Naive thymus-derived CD4-positive, alpha-beta T cell (primary cell): Measurements from ENCODE around the gene CCDC126. TPM values are rescaled to one million over a fixed set of nuclear protein-coding genes. Genes with fewer than 3 reads are reported as not detected.
A peak's percentile ranks its signal among the peaks of the same experiment; 100 is the strongest.
"Not testable (repeated sequence)": the region's sequence is repeated elsewhere in the genome, so short reads cannot be mapped to it uniquely, and the experiment has no call there.

ENCODE experiments used
- ATAC-seq: fragments of 150-1000 bp; cut with Tn5 transposase; 2 replicates; pipeline ENCODE4 v1.10.0; 2021; ENCODE audit warnings: mild to moderate bottlenecking, moderate library complexity
- CTCF ChIA-PET: fragments of 350-600 bp; sonication (Branson Sonifier 250); formaldehyde crosslinking; loops from one replicate; lab custom pipeline; 2021; ENCODE audit warnings: antibody characterized with exemption; lab: Charles Lee
- POLR2A ChIA-PET: fragments of 350-600 bp; sonication (Branson Sonifier 250); formaldehyde crosslinking; loops from one replicate; lab custom pipeline; 2021; ENCODE audit warnings: antibody characterized with exemption, inconsistent platforms; lab: Charles Lee
- DNase-seq, 9 donors: peaks; one replicate each; pipeline versions ENCODE4 v3.0.0 to v3.0.0-alpha.2; 2020 to 2022; ENCODE audit warnings: mixed read lengths in 1 of 9
- H3K27ac ChIP-seq: one replicate; pipeline ENCODE4 v1.7.0; 2013; ENCODE audit warnings: mild to moderate bottlenecking, low read depth, low read length, moderate library complexity
- H3K27me3 ChIP-seq, 2 donors: one replicate each; pipeline ENCODE4 v1.7.0; 2013; ENCODE audit warnings: low read length in 2 of 2, mild to moderate bottlenecking in 2 of 2, moderate library complexity in 2 of 2; ENCODE audit not compliant: control insufficient read depth in 2 of 2, insufficient read depth in 2 of 2
- H3K36me3 ChIP-seq, 3 experiments: 1 replicate in 2 of 3; 2 replicates in 1 of 3; pipeline ENCODE4 v1.7.0; 2013; ENCODE audit warnings: low read length in 3 of 3, mild to moderate bottlenecking in 3 of 3, moderate library complexity in 1 of 3; ENCODE audit not compliant: insufficient read depth in 3 of 3, control insufficient read depth in 2 of 3
- H3K4me1 ChIP-seq, 2 donors: one replicate each; pipeline ENCODE4 v1.7.0; 2013; ENCODE audit warnings: low read length in 2 of 2, mild to moderate bottlenecking in 2 of 2, moderate library complexity in 1 of 2; ENCODE audit not compliant: control insufficient read depth in 2 of 2, insufficient read depth in 2 of 2
- H3K4me3 ChIP-seq: 2 replicates; pipeline ENCODE4 v1.7.0; 2013; ENCODE audit warnings: mild to moderate bottlenecking, low read length
- H3K9me3 ChIP-seq, 3 experiments: 1 replicate in 2 of 3; 2 replicates in 1 of 3; pipeline ENCODE4 v1.7.0; 2013; ENCODE audit warnings: low read length in 3 of 3; ENCODE audit not compliant: control insufficient read depth in 2 of 3
- H3K27ac Mint-ChIP-seq, 9 donors: one replicate each; pipeline ENCODE4 v1.8.0; 2020 to 2022; ENCODE audit warnings: mixed read lengths in 9 of 9, mild to moderate bottlenecking in 8 of 9, moderate library complexity in 5 of 9, inconsistent platforms in 2 of 9
- H3K27me3 Mint-ChIP-seq, 5 donors: one replicate each; pipeline ENCODE4 v1.8.0; 2021 to 2022; ENCODE audit warnings: mixed read lengths in 5 of 5, mild to moderate bottlenecking in 1 of 5
- H3K36me3 Mint-ChIP-seq, 5 donors: one replicate each; pipeline ENCODE4 v1.8.0; 2020 to 2022; ENCODE audit warnings: mixed read lengths in 5 of 5, mild to moderate bottlenecking in 3 of 5, inconsistent platforms in 1 of 5
- H3K4me1 Mint-ChIP-seq, 7 donors: one replicate each; pipeline ENCODE4 v1.8.0; 2020 to 2022; ENCODE audit warnings: mixed read lengths in 7 of 7, mild to moderate bottlenecking in 3 of 7, inconsistent platforms in 1 of 7
- H3K4me3 Mint-ChIP-seq, 10 donors: one replicate each; pipeline ENCODE4 v1.8.0; 2020 to 2022; ENCODE audit warnings: mild to moderate bottlenecking in 10 of 10, mixed read lengths in 10 of 10, moderate library complexity in 6 of 10, inconsistent platforms in 2 of 10
- H3K9me3 Mint-ChIP-seq, 11 donors: one replicate each; pipeline ENCODE4 v1.8.0; 2020 to 2022; ENCODE audit warnings: mixed read lengths in 11 of 11, mild to moderate bottlenecking in 4 of 11, inconsistent platforms in 1 of 11, moderate library complexity in 1 of 11
- intact Hi-C, 2 donors: fragments of 100-400 bp; cut with micrococcal nuclease; formaldehyde crosslinking; loops; one replicate each; pipeline ENCODE4 v1.15.1; 2023
- polyA plus RNA-seq, 2 donors: library from polyadenylated mRNA; unstranded; fragments of 300-500 nt; fragmentation: Illumina TruSeq; gene quantifications; one replicate each; pipeline ENCODE4 v1.2.3, GENCODE V29; 2021
- total RNA-seq, 6 experiments: library from RNA in 5 of 6; stranded (reverse) in 5 of 6; gene quantifications; 1 replicate in 5 of 6; 2 replicates in 1 of 6; pipeline ENCODE4 v1.2.3 and lab custom pipeline; 2021 to 2026

CCDC126 gene
- total and polyA plus RNA-seq, 7 experiments from 2014 or later = 7.0 to 24.7 (median 16.8) TPM

DNA sequence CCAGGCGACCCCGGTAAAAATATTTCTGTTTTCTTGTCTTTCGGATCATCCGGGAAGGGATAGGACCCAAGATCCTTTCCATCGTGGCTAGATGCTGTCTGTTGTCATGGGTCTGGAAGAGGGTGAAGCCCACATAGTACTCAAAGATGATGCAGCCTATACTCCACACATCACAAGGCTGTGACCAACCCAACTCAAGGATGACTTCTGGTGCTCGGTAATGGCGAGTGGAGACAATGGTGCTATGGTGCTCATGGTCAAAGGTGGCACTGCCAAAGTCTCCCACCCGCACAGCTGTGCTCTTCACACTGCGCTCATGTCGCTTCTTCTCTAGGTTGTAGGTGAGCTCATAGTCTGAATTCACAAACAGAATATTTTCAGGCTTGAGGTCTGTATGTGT, 11.9 kb upstream of the CCDC126 start:
- H3K27ac Mint-ChIP-seq, intact Hi-C loops, H3K9me3 ChIP-seq, H3K4me3 ChIP-seq, H3K4me3 Mint-ChIP-seq, H3K9me3 Mint-ChIP-seq, H3K27me3 ChIP-seq, CTCF ChIA-PET, H3K4me1 Mint-ChIP-seq, ATAC-seq, H3K27ac ChIP-seq, H3K27me3 Mint-ChIP-seq, DNase-seq, H3K36me3 Mint-ChIP-seq, POLR2A ChIA-PET, H3K4me1 ChIP-seq, H3K36me3 ChIP-seq: not testable (repeated sequence)

DNA sequence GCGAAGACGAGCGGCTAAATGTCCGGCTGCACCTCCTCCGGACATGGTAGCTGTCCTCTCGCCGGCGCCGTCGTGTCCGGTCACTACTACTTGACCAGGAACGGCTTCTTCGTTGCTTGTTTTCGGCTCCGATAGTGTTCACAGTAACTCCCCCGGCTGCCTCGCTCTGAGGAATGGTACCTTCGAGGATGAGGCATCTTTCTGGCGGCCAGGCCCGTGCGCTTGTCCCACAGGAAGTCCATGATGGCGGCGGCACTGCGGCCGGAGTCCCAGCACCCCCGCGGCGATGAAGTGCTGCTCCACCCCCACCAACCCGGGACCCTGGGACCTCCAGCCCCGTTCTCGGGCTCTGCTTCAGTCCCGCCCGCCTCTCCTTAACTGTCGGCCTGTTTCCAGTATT, 11.0 kb upstream of the CCDC126 start:
- intact Hi-C loops = no loop called here
- H3K4me3 ChIP-seq = no peak overlapping the region
- no peak overlapping the region for H3K4me3 Mint-ChIP-seq
- no peaks in the 10 kb centered on the region for H3K27me3 Mint-ChIP-seq
- no peaks in the 10 kb centered on the region for H3K9me3 ChIP-seq
- ATAC-seq (no peak), DNase-seq (no peak)
- CTCF ChIA-PET = no interaction called here
- H3K27ac ChIP-seq = no peak overlapping the region
- peaks cover 0 to 3% (median 0%) of the 10 kb centered on the region in 11 donors for H3K9me3 Mint-ChIP-seq
- POLR2A ChIA-PET = no interaction called here
- no peaks in the 10 kb centered on the region for H3K4me1 ChIP-seq
- H3K27me3 ChIP-seq = no peaks in the 10 kb centered on the region
- no peaks in the 10 kb centered on the region for H3K4me1 Mint-ChIP-seq
- peaks cover 0 to 3% (median 0%) of the 10 kb centered on the region in 5 donors for H3K36me3 Mint-ChIP-seq
- H3K27ac Mint-ChIP-seq = no peak overlapping the region
- no peaks in the 10 kb centered on the region for H3K36me3 ChIP-seq

DNA sequence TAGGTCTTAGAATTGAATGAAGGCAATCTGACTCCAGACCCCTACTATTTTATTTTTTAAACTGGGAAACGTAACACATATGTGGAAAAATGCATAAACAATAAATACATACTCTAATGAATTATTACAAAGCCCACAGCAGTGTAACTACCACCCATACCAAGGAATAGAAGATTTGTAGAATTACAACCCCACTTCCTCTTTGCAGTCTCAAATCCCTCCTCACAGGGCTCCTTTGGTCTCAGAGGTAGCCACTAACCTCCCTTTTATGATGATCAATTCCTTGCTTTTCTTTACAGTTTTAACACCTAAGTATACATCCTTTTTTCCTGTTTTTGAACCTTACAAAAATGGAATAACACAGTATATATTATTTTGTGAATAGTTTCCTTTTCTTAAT, 6.7 kb upstream of the CCDC126 start:
- DNase-seq (no peak), ATAC-seq (no peak)
- Mint-ChIP-seq H3K9me3 (peaks cover 0 to 3% (median 0%) of the 10 kb centered on the region in 11 donors), H3K4me3 (no peak overlapping the region), H3K27ac (no peak overlapping the region), H3K27me3 (peaks cover 0 to 7% (median 0%) of the 10 kb centered on the region in 5 donors), H3K4me1 (peaks cover 0 to 11% (median 0%) of the 10 kb centered on the region in 7 donors), H3K36me3 (peaks cover 0 to 3% (median 0%) of the 10 kb centered on the region in 5 donors)
- Histone ChIP-seq H3K4me1 (no peaks in the 10 kb centered on the region), H3K9me3 (no peaks in the 10 kb centered on the region), H3K4me3 (no peak overlapping the region), H3K27ac (no peak overlapping the region), H3K36me3 (no peaks in the 10 kb centered on the region), H3K27me3 (no peaks in the 10 kb centered on the region)
- POLR2A ChIA-PET = interaction anchor here (0.6 kb wide), 1 partner anchor 11 kb away, joined by 4 read pairs; no protein-coding TSS in a partner anchor
- CTCF ChIA-PET = no interaction called here
- intact Hi-C loops = loop anchor here in 1 of 2 donors (10.0 kb wide), 2 partner anchors 736 to 1534 kb away; partner anchors contain the start of gene CYCS

DNA sequence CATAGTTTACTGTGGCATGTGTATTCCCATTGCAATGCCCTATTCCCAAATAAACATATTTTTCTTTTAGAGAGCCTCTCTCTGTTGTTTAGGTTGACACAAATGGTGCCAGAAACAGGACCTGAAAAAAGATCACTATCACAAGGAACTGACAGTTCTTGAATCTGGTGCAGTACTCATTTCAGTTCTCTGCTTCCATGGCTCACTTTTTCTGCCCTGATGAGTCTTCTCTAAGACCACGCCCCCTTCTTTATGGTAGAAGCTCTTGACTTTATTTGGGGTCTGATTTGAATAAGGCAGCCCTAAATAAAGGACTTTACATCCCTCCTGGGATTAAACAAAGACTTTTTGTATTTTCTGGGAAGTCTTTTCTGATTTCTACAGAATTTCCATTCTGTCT, 3.5 kb upstream of the CCDC126 start:
- Mint-ChIP-seq H3K27me3 (peaks cover 0 to 7% (median 4%) of the 10 kb centered on the region in 5 donors), H3K36me3 (peaks cover 0 to 4% (median 0%) of the 10 kb centered on the region in 5 donors), H3K4me3 (no peak overlapping the region), H3K27ac (no peak overlapping the region), H3K4me1 (peaks cover 12 to 30% (median 14%) of the 10 kb centered on the region in 7 donors), H3K9me3 (peaks cover 0 to 2% (median 0%) of the 10 kb centered on the region in 11 donors)
- Histone ChIP-seq H3K27me3 (no peaks in the 10 kb centered on the region), H3K9me3 (no peaks in the 10 kb centered on the region), H3K36me3 (peaks cover 0 to 4% (median 0%) of the 10 kb centered on the region in 3 experiments), H3K27ac (no peak overlapping the region), H3K4me3 (no peak overlapping the region), H3K4me1 (peaks cover 3 to 12% of the 10 kb centered on the region in 2 donors)
- ChIA-PET POLR2A (no interaction called here), CTCF (no interaction called here)
- ATAC-seq = no peak
- intact Hi-C loops = loop anchor here in 1 of 2 donors (10.0 kb wide), 2 partner anchors 739 to 1531 kb away; partner anchors contain the start of gene CYCS
- DNase-seq = no peak

DNA sequence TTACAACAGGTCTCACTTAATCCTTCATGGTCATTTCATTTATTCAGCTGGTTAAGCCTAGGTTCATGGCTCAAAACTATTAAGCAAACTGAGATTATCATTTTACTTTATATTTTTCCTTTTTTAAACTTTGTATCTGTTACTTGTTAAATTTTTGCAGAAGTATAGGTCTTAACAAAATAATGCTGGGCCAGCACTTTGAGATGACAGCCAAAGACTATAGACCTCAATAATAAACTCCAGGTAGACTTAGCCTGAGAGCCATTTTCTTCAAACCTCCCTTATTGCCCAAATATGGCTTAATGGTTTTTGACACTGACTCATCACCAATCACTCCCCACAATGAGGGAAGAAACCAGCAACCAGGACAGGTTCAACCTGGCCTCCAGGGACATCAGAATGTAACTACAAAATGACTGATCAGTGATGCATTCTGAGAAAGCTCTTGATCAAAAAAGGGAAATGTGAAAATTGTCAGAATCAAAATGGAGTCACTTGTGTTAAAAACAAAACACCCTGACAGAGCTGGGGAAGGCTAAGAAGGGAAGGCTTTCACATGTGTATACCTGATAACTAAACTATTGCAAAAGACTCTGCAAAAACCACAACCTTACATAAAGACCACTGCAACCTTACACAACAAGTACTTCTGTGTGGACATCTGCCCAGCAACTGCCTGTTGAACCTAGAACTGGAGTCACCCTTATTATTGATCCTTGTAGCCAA, 2.1 kb upstream of the CCDC126 start:
- POLR2A ChIA-PET = interaction anchor here (0.7 kb wide), 1 partner anchor 41 kb away, joined by 3 read pairs; no protein-coding TSS in a partner anchor
- H3K27me3 Mint-ChIP-seq = peaks cover 0 to 7% (median 4%) of the 10 kb centered on the region in 5 donors
- DNase-seq (peak in 1 of 9 donors; percentile 41), ATAC-seq (no peak)
- Histone ChIP-seq H3K27me3 (no peaks in the 10 kb centered on the region), H3K4me3 (no peak overlapping the region), H3K4me1 (peaks cover 9 to 13% of the 10 kb centered on the region in 2 donors), H3K9me3 (no peaks in the 10 kb centered on the region), H3K27ac (no peak overlapping the region), H3K36me3 (peaks cover 0 to 4% (median 0%) of the 10 kb centered on the region in 3 experiments)
- H3K4me1 Mint-ChIP-seq = peaks cover 22 to 35% (median 26%) of the 10 kb centered on the region in 7 donors
- H3K4me3 Mint-ChIP-seq = peak overlapping the region in 2 of 10 donors; percentile 46 to 50
- intact Hi-C loops = loop anchor here (5.0 to 10.0 kb wide), 9 partner anchors 48 to 1587 kb away; partner anchors contain the start of genes CYCS (in 1 of the 2), HYCC1 (in 1 of the 2), IGF2BP3 (in 1 of the 2) and KLHL7 (in 1 of the 2)
- H3K27ac Mint-ChIP-seq = peak overlapping the region in 1 of 9 donors; percentile 70
- peaks cover 0 to 2% (median 0%) of the 10 kb centered on the region in 11 donors for H3K9me3 Mint-ChIP-seq
- CTCF ChIA-PET = interaction anchor here (0.7 kb wide), 1 partner anchor 882 kb away, joined by 3 read pairs; no protein-coding TSS in a partner anchor
- peaks cover 0 to 4% (median 0%) of the 10 kb centered on the region in 5 donors for H3K36me3 Mint-ChIP-seq

DNA sequence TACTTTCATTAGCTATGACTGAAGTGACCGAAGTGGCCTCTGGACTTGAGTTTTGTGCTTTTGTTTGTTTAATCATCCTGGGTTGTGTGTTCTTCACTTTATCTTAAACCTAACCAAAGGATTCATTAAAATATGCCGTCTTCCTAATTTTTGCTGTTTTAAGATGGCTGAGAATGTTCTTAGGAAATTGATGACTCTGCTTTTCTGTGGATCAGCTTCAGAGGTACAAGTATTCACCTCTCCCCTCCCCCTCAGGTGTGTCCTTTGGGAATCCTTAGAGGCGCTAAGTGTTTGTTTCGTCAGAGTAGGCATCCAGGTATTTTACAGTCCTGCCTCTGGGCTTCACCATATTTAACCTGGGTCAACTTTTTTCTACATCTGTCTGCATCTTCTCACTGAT, 1.1 kb downstream of the CCDC126 start:
- peak overlapping the region; percentile 93 for H3K4me3 ChIP-seq
- peaks cover 37 to 62% (median 46%) of the 10 kb centered on the region in 7 donors for H3K4me1 Mint-ChIP-seq

More for the DNA sequence above, 1.1 kb downstream of the CCDC126 start:
- CTCF ChIA-PET = interaction anchor here (0.7 to 1.6 kb wide), 6 partner anchors 9 to 115 kb away, joined by 3 to 4 read pairs (median 3); no protein-coding TSS in a partner anchor
- DNase-seq = no peak
- Mint-ChIP-seq H3K4me3 (peak overlapping the region; percentile 86 to 98 (median 94)), H3K27ac (peak overlapping the region in 8 of 9 donors; percentile 48 to 86 (median 82)), H3K27me3 (peaks cover 0 to 6% (median 4%) of the 10 kb centered on the region in 5 donors), H3K9me3 (peaks cover 0 to 2% (median 0%) of the 10 kb centered on the region in 11 donors), H3K36me3 (peaks cover 0 to 9% (median 0%) of the 10 kb centered on the region in 5 donors)
- Histone ChIP-seq H3K27me3 (no peaks in the 10 kb centered on the region), H3K36me3 (peaks cover 0 to 4% (median 0%) of the 10 kb centered on the region in 3 experiments), H3K4me1 (peaks cover 9 to 13% of the 10 kb centered on the region in 2 donors), H3K9me3 (no peaks in the 10 kb centered on the region), H3K27ac (no peak overlapping the region)
- POLR2A ChIA-PET = interaction anchor here (0.7 to 1.8 kb wide), 5 partner anchors 10 to 83 kb away, joined by 3 to 5 read pairs (median 3); partner anchors contain the start of gene FAM221A
- intact Hi-C loops = loop anchor here (5.0 to 10.0 kb wide), 9 partner anchors 51 to 1584 kb away; partner anchors contain the start of genes CYCS (in 1 of the 2), HYCC1 (in 1 of the 2), IGF2BP3 (in 1 of the 2) and KLHL7 (in 1 of the 2)
- ATAC-seq = no peak
